ENCODE measurements around the gene INVS. TPM values are rescaled to one million over a fixed set of nuclear protein-coding genes. Genes with fewer than 3 reads are reported as not detected.

INVS gene
- polyA plus RNA-seq, 1 of the 3 experiments (the other 2 are of a cell fraction) = 8.1 TPM

- Histone ChIP-seq H3K4me3 (ENCODE audit: low read depth in 2 of 2, low read length in 1 of 2) (no peak overlapping the region), H3K27me3 (ENCODE audit: insufficient read depth) (no peaks in the 10 kb centered on the region), H3K4me2 (no peak overlapping the region), H3K27ac (ENCODE audit: low read depth in 2 of 2, low read length in 1 of 2) (no peak overlapping the region), H3K4me1 (ENCODE audit: control insufficient read depth in 1 of 2, insufficient read depth in 2 of 2, low read depth in 1 of 2, low read length in 1 of 2) (peaks cover 2 to 11% of the 10 kb centered on the region in 2 experiments; a peak in 3 of 4 replicates), H2AFZ (ENCODE audit: low read depth) (no peak overlapping the region), H3K36me3 (replicated peaks in 1 of 2; ENCODE audit: control insufficient read depth in 1 of 2, insufficient read depth in 2 of 2, low read length in 1 of 2) (peaks cover under 1 to 4% of the 10 kb centered on the region in 2 experiments), H3K79me2 (ENCODE audit: insufficient read depth) (peaks cover 89% of the 10 kb centered on the region), H3F3A (replicated peaks; ENCODE audit: insufficient read depth) (peaks cover 30% of the 10 kb centered on the region), H3K9ac (no peak overlapping the region), H4K20me1 (ENCODE audit: insufficient read depth) (peaks cover 98% of the 10 kb centered on the region), H3K9me2 (no peaks in the 10 kb centered on the region), H3K9me3 (no peaks in the 10 kb centered on the region)
- no peak for DNase-seq
- WGBS (ENCODE audit: low lambda C conversion rate) = 82% methylated on average over 3 of the region's 3 CpGs
- TF ChIP-seq RFX5 (IDR thresholded peaks at IDR 0.05; ENCODE audit: low read length) (no peak), NFIC (IDR thresholded peaks at IDR 0.05; ENCODE audit: borderline replicate concordance) (no peak), CTCF (IDR thresholded peaks at IDR 0.05) (no peak), ELF1 (IDR thresholded peaks at IDR 0.05) (no peak), EP300 (IDR thresholded peaks at IDR 0.05; ENCODE audit: borderline replicate concordance in 1 of 2, low read depth in 1 of 2, low read length in 1 of 2) (no peak), YY1 (IDR thresholded peaks at IDR 0.05; ENCODE audit: low read depth) (no peak), GATA2 (CRISPR knock-in tag; IDR thresholded peaks at IDR 0.05) (no peak), FOXJ3 (CRISPR knock-in tag; IDR thresholded peaks at IDR 0.05) (no peak), POLR2AphosphoS5 (IDR thresholded peaks at IDR 0.05; ENCODE audit: low read depth, low read length) (no peak), NRF1 (IDR thresholded peaks at IDR 0.05; ENCODE audit: low read depth, low read length) (no peak), SMC3 (IDR thresholded peaks at IDR 0.05; ENCODE audit: low read depth, low read length) (no peak)
- TF ChIP-seq, protein P1, sequence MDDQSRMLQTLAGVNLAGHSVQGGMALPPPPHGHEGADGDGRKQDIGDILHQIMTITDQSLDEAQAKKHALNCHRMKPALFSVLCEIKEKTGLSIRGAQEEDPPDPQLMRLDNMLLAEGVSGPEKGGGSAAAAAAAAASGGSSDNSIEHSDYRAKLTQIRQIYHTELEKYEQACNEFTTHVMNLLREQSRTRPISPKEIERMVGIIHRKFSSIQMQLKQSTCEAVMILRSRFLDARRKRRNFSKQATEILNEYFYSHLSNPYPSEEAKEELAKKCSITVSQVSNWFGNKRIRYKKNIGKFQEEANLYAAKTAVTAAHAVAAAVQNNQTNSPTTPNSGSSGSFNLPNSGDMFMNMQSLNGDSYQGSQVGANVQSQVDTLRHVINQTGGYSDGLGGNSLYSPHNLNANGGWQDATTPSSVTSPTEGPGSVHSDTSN (IDR thresholded peaks at IDR 0.05) = no peak
- TF ChIP-seq, protein P2, sequence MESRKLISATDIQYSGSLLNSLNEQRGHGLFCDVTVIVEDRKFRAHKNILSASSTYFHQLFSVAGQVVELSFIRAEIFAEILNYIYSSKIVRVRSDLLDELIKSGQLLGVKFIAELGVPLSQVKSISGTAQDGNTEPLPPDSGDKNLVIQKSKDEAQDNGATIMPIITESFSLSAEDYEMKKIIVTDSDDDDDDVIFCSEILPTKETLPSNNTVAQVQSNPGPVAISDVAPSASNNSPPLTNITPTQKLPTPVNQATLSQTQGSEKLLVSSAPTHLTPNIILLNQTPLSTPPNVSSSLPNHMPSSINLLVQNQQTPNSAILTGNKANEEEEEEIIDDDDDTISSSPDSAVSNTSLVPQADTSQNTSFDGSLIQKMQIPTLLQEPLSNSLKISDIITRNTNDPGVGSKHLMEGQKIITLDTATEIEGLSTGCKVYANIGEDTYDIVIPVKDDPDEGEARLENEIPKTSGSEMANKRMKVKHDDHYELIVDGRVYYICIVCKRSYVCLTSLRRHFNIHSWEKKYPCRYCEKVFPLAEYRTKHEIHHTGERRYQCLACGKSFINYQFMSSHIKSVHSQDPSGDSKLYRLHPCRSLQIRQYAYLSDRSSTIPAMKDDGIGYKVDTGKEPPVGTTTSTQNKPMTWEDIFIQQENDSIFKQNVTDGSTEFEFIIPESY (IDR thresholded peaks at IDR 0.05; ENCODE audit: borderline replicate concordance, low read depth) = no peak
- TF ChIP-seq, protein P3, sequence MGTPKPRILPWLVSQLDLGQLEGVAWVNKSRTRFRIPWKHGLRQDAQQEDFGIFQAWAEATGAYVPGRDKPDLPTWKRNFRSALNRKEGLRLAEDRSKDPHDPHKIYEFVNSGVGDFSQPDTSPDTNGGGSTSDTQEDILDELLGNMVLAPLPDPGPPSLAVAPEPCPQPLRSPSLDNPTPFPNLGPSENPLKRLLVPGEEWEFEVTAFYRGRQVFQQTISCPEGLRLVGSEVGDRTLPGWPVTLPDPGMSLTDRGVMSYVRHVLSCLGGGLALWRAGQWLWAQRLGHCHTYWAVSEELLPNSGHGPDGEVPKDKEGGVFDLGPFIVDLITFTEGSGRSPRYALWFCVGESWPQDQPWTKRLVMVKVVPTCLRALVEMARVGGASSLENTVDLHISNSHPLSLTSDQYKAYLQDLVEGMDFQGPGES (IDR thresholded peaks at IDR 0.05; ENCODE audit: low read depth, low read length) = no peak
- CTCF ChIA-PET = no interaction called here
- POLR2A ChIA-PET = no interaction called here
Observed at GRCh38 chr9:100086097-100086635, 12.9 kb upstream of the INVS start.

Data from SK-N-SH (cell line).